ENCODE measurements around the gene VKORC1L1.

DNA sequence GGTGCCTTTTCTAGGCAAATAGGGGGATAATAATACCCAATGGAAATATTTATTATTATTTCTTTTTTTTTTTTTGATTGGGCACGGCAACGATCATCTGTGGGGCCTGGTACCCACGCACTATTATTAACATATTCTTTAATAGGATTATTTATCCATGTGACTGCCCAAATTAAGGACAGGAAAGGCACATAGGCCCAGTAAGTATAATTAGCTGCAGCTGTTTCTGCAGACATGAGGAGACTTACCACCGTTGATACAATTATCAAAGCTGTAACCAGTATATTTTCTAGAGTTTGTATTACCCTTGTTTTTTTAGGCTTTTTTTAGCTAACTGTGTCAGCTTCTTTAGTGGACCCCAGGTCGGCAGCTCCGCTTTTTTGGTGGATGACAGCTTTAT lies 134.4 kb downstream of the VKORC1L1 start:
- TF ChIP-seq BCLAF1 (IDR thresholded peaks at IDR 0.05): no peak
- TF ChIP-seq ASH2L (IDR thresholded peaks at IDR 0.05; ENCODE audit: borderline replicate concordance, low read depth): no peak
- TF ChIP-seq POLR2AphosphoS2 (IDR thresholded peaks at IDR 0.05; ENCODE audit: low read depth, low read length): no peak
